ENCODE results near the gene TOM1L1.

The TOM1L1 gene

GRCh38 chr17:54969658-54970572 is 69.3 kb downstream of the TOM1L1 start:
- H2BK12ac ChIP-seq (ENCODE audit: low read length), result no peak overlapping the region
- H3K9me3 ChIP-seq (ENCODE audit: insufficient read depth, low read depth, low read length), result no peaks in the 10 kb centered on the region
- no peak overlapping the region for H3K27ac ChIP-seq (ENCODE audit: low read depth, low read length)
- H3K4me3 ChIP-seq (ENCODE audit: low read depth, low read length), result no peak overlapping the region
- peaks cover 0 to 4% of the 10 kb centered on the region in 2 experiments for H3K36me3 ChIP-seq (ENCODE audit: control insufficient read depth in 1 of 2, insufficient read depth in 2 of 2, low read length in 2 of 2)
- H3K4me2 ChIP-seq (ENCODE audit: low read length), result peak overlapping the region; percentile 67
- peaks cover 8% of the 10 kb centered on the region for H3K79me1 ChIP-seq (ENCODE audit: low read length)
- H2BK120ac ChIP-seq (ENCODE audit: insufficient read depth, low read length, poor library complexity), result no peak overlapping the region
- H3K4ac ChIP-seq (ENCODE audit: low read depth, low read length), result peak overlapping the region; percentile 9
- H3K4me1 ChIP-seq (ENCODE audit: control insufficient read depth in 1 of 2, insufficient read depth in 2 of 2, low read length in 2 of 2), result peaks cover 0 to 4% of the 10 kb centered on the region in 2 experiments
- H2BK5ac ChIP-seq (ENCODE audit: low read depth, low read length, poor library complexity), result no peak overlapping the region
- no peak overlapping the region for H3K14ac ChIP-seq (ENCODE audit: low read length)
- H3K79me2 ChIP-seq (ENCODE audit: control insufficient read depth, insufficient read depth, low read length, poor library complexity), result peaks cover 8% of the 10 kb centered on the region
- no CpG with 5 or more reads among the region's 7 CpGs for WGBS (ENCODE audit: extremely low coverage, insufficient coverage, insufficient read length)
- H4K12ac ChIP-seq (ENCODE audit: low read depth, low read length), result no peak overlapping the region
- no peak overlapping the region for H2AFZ ChIP-seq (ENCODE audit: insufficient read depth, low read length, poor library complexity)
- H4K8ac ChIP-seq (ENCODE audit: low read depth, low read length), result no peak overlapping the region
- H4K91ac ChIP-seq (ENCODE audit: low read depth, low read length), result no peak overlapping the region
- no peak for DNase-seq
- no peak overlapping the region for H3K18ac ChIP-seq (ENCODE audit: low read length)
- no peaks in the 10 kb centered on the region for H3K27me3 ChIP-seq (ENCODE audit: insufficient read depth, low read length)
- no peak overlapping the region for H3K9ac ChIP-seq (ENCODE audit: low read length)
- H3K23ac ChIP-seq (ENCODE audit: low read length), result no peak overlapping the region
- H2AK5ac ChIP-seq (ENCODE audit: low read length), result no peak overlapping the region

- H3K23ac ChIP-seq (ENCODE audit: low read length), result no peak overlapping the region
- H4K91ac ChIP-seq (ENCODE audit: low read depth, low read length), result no peak overlapping the region
- H2AFZ ChIP-seq (ENCODE audit: insufficient read depth, low read length, poor library complexity), result no peak overlapping the region
- H3K4me2 ChIP-seq (ENCODE audit: low read length), result no peak overlapping the region
- H3K14ac ChIP-seq (ENCODE audit: low read length), result no peak overlapping the region
- no peak overlapping the region for H2BK120ac ChIP-seq (ENCODE audit: insufficient read depth, low read length, poor library complexity)
- peaks cover 8% of the 10 kb centered on the region for H3K79me1 ChIP-seq (ENCODE audit: low read length)
- no peak overlapping the region for H2AK5ac ChIP-seq (ENCODE audit: low read length)
- no peaks in the 10 kb centered on the region for H3K9me3 ChIP-seq (ENCODE audit: insufficient read depth, low read depth, low read length)
- no peak overlapping the region for H3K4ac ChIP-seq (ENCODE audit: low read depth, low read length)
- DNase-seq, result no peak
- no peak overlapping the region for H3K4me3 ChIP-seq (ENCODE audit: low read depth, low read length)
- no peak overlapping the region for H4K12ac ChIP-seq (ENCODE audit: low read depth, low read length)
- H3K79me2 ChIP-seq (ENCODE audit: control insufficient read depth, insufficient read depth, low read length, poor library complexity), result peaks cover 8% of the 10 kb centered on the region
- H3K4me1 ChIP-seq (ENCODE audit: control insufficient read depth in 1 of 2, insufficient read depth in 2 of 2, low read length in 2 of 2), result peaks cover 0 to 4% of the 10 kb centered on the region in 2 experiments
- H3K9ac ChIP-seq (ENCODE audit: low read length), result no peak overlapping the region
- H4K8ac ChIP-seq (ENCODE audit: low read depth, low read length), result no peak overlapping the region
- H2BK5ac ChIP-seq (ENCODE audit: low read depth, low read length, poor library complexity), result no peak overlapping the region
- no peak overlapping the region for H2BK12ac ChIP-seq (ENCODE audit: low read length)
- no peaks in the 10 kb centered on the region for H3K36me3 ChIP-seq (ENCODE audit: control insufficient read depth in 1 of 2, insufficient read depth in 2 of 2, low read length in 2 of 2)
- no peak overlapping the region for H3K18ac ChIP-seq (ENCODE audit: low read length)
- H3K27me3 ChIP-seq (ENCODE audit: insufficient read depth, low read length), result no peaks in the 10 kb centered on the region
- no peak overlapping the region for H3K27ac ChIP-seq (ENCODE audit: low read depth, low read length)
These were observed 70.5 kb downstream of the TOM1L1 start for GRCh38 chr17:54971147-54971546.

- no peak overlapping the region for H2BK12ac ChIP-seq (ENCODE audit: low read length)
- peaks cover 0 to 4% of the 10 kb centered on the region in 2 experiments for H3K4me1 ChIP-seq (ENCODE audit: control insufficient read depth in 1 of 2, insufficient read depth in 2 of 2, low read length in 2 of 2)
- no peaks in the 10 kb centered on the region for H3K27me3 ChIP-seq (ENCODE audit: insufficient read depth, low read length)
- H3K79me2 ChIP-seq (ENCODE audit: control insufficient read depth, insufficient read depth, low read length, poor library complexity), result peaks cover 8% of the 10 kb centered on the region
- H2BK5ac ChIP-seq (ENCODE audit: low read depth, low read length, poor library complexity), result no peak overlapping the region
- no peak overlapping the region for H3K4ac ChIP-seq (ENCODE audit: low read depth, low read length)
- H3K27ac ChIP-seq (ENCODE audit: low read depth, low read length), result no peak overlapping the region
- no peak overlapping the region for H3K4me2 ChIP-seq (ENCODE audit: low read length)
- DNase-seq, result no peak
- H4K8ac ChIP-seq (ENCODE audit: low read depth, low read length), result no peak overlapping the region
- H2AFZ ChIP-seq (ENCODE audit: insufficient read depth, low read length, poor library complexity), result no peak overlapping the region
- no peak overlapping the region for H3K14ac ChIP-seq (ENCODE audit: low read length)
- WGBS (ENCODE audit: extremely low coverage, insufficient coverage, insufficient read length), result no CpG with 5 or more reads among the region's 3 CpGs
- no peak overlapping the region for H4K12ac ChIP-seq (ENCODE audit: low read depth, low read length)
- H3K23ac ChIP-seq (ENCODE audit: low read length), result no peak overlapping the region
- H3K4me3 ChIP-seq (ENCODE audit: low read depth, low read length), result no peak overlapping the region
- no peak overlapping the region for H3K9ac ChIP-seq (ENCODE audit: low read length)
- peaks cover 8% of the 10 kb centered on the region for H3K79me1 ChIP-seq (ENCODE audit: low read length)
- H3K36me3 ChIP-seq (ENCODE audit: control insufficient read depth in 1 of 2, insufficient read depth in 2 of 2, low read length in 2 of 2), result no peaks in the 10 kb centered on the region
- H2BK120ac ChIP-seq (ENCODE audit: insufficient read depth, low read length, poor library complexity), result no peak overlapping the region
- H2AK5ac ChIP-seq (ENCODE audit: low read length), result no peak overlapping the region
- H4K91ac ChIP-seq (ENCODE audit: low read depth, low read length), result no peak overlapping the region
- H3K9me3 ChIP-seq (ENCODE audit: insufficient read depth, low read depth, low read length), result no peaks in the 10 kb centered on the region
- H3K18ac ChIP-seq (ENCODE audit: low read length), result no peak overlapping the region
These were observed 71.2 kb downstream of the TOM1L1 start for GRCh38 chr17:54971901-54972300.

GRCh38 chr17:54972406-54973138 is 71.9 kb downstream of the TOM1L1 start:
- Histone ChIP-seq H3K14ac (ENCODE audit: low read length) (no peak overlapping the region), H3K27ac (ENCODE audit: low read depth, low read length) (no peak overlapping the region), H3K4me3 (ENCODE audit: low read depth, low read length) (no peak overlapping the region), H3K36me3 (ENCODE audit: control insufficient read depth in 1 of 2, insufficient read depth in 2 of 2, low read length in 2 of 2) (no peaks in the 10 kb centered on the region), H3K18ac (ENCODE audit: low read length) (no peak overlapping the region), H3K4me2 (ENCODE audit: low read length) (no peak overlapping the region), H2BK120ac (ENCODE audit: insufficient read depth, low read length, poor library complexity) (no peak overlapping the region), H3K4me1 (ENCODE audit: control insufficient read depth in 1 of 2, insufficient read depth in 2 of 2, low read length in 2 of 2) (peaks cover 0 to 4% of the 10 kb centered on the region in 2 experiments), H3K79me1 (ENCODE audit: low read length) (peaks cover 8% of the 10 kb centered on the region), H2AK5ac (ENCODE audit: low read length) (no peak overlapping the region), H3K9me3 (ENCODE audit: insufficient read depth, low read depth, low read length) (no peaks in the 10 kb centered on the region), H4K8ac (ENCODE audit: low read depth, low read length) (no peak overlapping the region), H2BK12ac (ENCODE audit: low read length) (no peak overlapping the region), H3K23ac (ENCODE audit: low read length) (no peak overlapping the region), H2BK5ac (ENCODE audit: low read depth, low read length, poor library complexity) (no peak overlapping the region), H3K9ac (ENCODE audit: low read length) (no peak overlapping the region), H3K79me2 (ENCODE audit: control insufficient read depth, insufficient read depth, low read length, poor library complexity) (peaks cover 8% of the 10 kb centered on the region), H2AFZ (ENCODE audit: insufficient read depth, low read length, poor library complexity) (no peak overlapping the region), H4K12ac (ENCODE audit: low read depth, low read length) (no peak overlapping the region), H3K4ac (ENCODE audit: low read depth, low read length) (no peak overlapping the region), H3K27me3 (ENCODE audit: insufficient read depth, low read length) (no peaks in the 10 kb centered on the region), H4K91ac (ENCODE audit: low read depth, low read length) (no peak overlapping the region)
- WGBS (ENCODE audit: extremely low coverage, insufficient coverage, insufficient read length), result no CpG with 5 or more reads among the region's 3 CpGs
- DNase-seq, result no peak
